ENCODE results near the gene NADSYN1. TPM values are rescaled to one million over a fixed set of nuclear protein-coding genes. Genes with fewer than 3 reads are reported as not detected.
A peak's percentile ranks its signal among the peaks of the same experiment; 100 is the strongest.

The NADSYN1 gene
- total RNA-seq, 2 donors from 2014 or later = 45.7 to 71.2 TPM

- no peaks in the 10 kb centered on the region for H3K9me3 ChIP-seq
Observed at GRCh38 chr11:71490731-71491390, 37.9 kb downstream of the NADSYN1 start.

GRCh38 chr11:71491531-71491930 is 38.5 kb downstream of the NADSYN1 start:
- Histone ChIP-seq H3K27ac (no peak overlapping the region), H3K36me3 (replicated peaks in 1 of 2; ENCODE audit: insufficient read depth in 1 of 2, low read depth in 2 of 2) (peaks cover 12 to 18% of the 10 kb centered on the region in 2 donors), H3K27me3 (no peaks in the 10 kb centered on the region), H3K9me3 (no peaks in the 10 kb centered on the region), H3K4me1 (no peaks in the 10 kb centered on the region), H3K4me3 (no peak overlapping the region)
- DNase-seq (peak in 1 of 4 donors; percentile 6), ATAC-seq (no peak)
- 90 to 95% methylated on average over 2 to 16 of the region's 19 CpGs for WGBS, 2 donors
- intact Hi-C loops (cut with DNase I) = no loop called here
- TF ChIP-seq CTCF (IDR thresholded peaks at IDR 0.05) (no peak), POLR2A (IDR thresholded peaks at IDR 0.05) (no peak)

More at GRCh38 chr11:71490731-71491390, 37.9 kb downstream of the NADSYN1 start:
- DNase-seq (peak in 1 of 4 donors; percentile 4), ATAC-seq (no peak)
- intact Hi-C loops (cut with DNase I) = no loop called here
- TF ChIP-seq POLR2A (IDR thresholded peaks at IDR 0.05) = no peak
- TF ChIP-seq CTCF (IDR thresholded peaks at IDR 0.05) = no peak
- Histone ChIP-seq H3K27ac (no peak overlapping the region), H3K36me3 (replicated peaks in 1 of 2; ENCODE audit: insufficient read depth in 1 of 2, low read depth in 2 of 2) (peaks cover 16 to 18% of the 10 kb centered on the region in 2 donors), H3K4me1 (no peaks in the 10 kb centered on the region), H3K27me3 (no peaks in the 10 kb centered on the region), H3K4me3 (no peak overlapping the region)
- 93 to 96% methylated on average over 12 to 28 of the region's 28 CpGs for WGBS, 2 donors

- Histone ChIP-seq H3K27me3 (no peaks in the 10 kb centered on the region), H3K9me3 (no peaks in the 10 kb centered on the region), H3K4me1 (no peaks in the 10 kb centered on the region), H3K27ac (no peak overlapping the region), H3K36me3 (replicated peaks in 1 of 2; ENCODE audit: insufficient read depth in 1 of 2, low read depth in 2 of 2) (peaks cover 14 to 18% of the 10 kb centered on the region in 2 donors), H3K4me3 (no peak overlapping the region)
- WGBS, 2 donors = 90 to 97% methylated on average over 9 of the region's 9 CpGs
- ATAC-seq = no peak
- no peak for TF ChIP-seq POLR2A (IDR thresholded peaks at IDR 0.05)
- DNase-seq = no peak
- intact Hi-C loops (cut with DNase I) = no loop called here
Observed at GRCh38 chr11:71491940-71492339, 38.9 kb downstream of the NADSYN1 start.

GRCh38 chr11:71495286-71496230 is 42.6 kb downstream of the NADSYN1 start:
- ATAC-seq = no peak
- no peak overlapping the region for H3K4me3 ChIP-seq
- H3K27ac ChIP-seq = no peak overlapping the region
- WGBS, 2 donors = 93 to 97% methylated on average over 18 to 20 of the region's 20 CpGs
- peaks cover 29 to 35% of the 10 kb centered on the region in 2 donors for H3K36me3 ChIP-seq (replicated peaks in 1 of 2; ENCODE audit: insufficient read depth in 1 of 2, low read depth in 2 of 2)
- DNase-seq = no peak
- TF ChIP-seq CTCF (IDR thresholded peaks at IDR 0.05) (no peak), POLR2A (IDR thresholded peaks at IDR 0.05) (no peak)
- H3K9me3 ChIP-seq = no peaks in the 10 kb centered on the region
- intact Hi-C loops (cut with DNase I) = no loop called here
- H3K27me3 ChIP-seq = no peaks in the 10 kb centered on the region
- H3K4me1 ChIP-seq = no peaks in the 10 kb centered on the region

GRCh38 chr11:71496421-71496820 is 43.4 kb downstream of the NADSYN1 start:
- H3K4me3 ChIP-seq = no peak overlapping the region
- H3K36me3 ChIP-seq (replicated peaks in 1 of 2; ENCODE audit: insufficient read depth in 1 of 2, low read depth in 2 of 2) = peaks cover 23 to 32% of the 10 kb centered on the region in 2 donors
- no peak for ATAC-seq
- no peak overlapping the region for H3K27ac ChIP-seq
- DNase-seq = no peak
- intact Hi-C loops (cut with DNase I) = no loop called here
- TF ChIP-seq CTCF (IDR thresholded peaks at IDR 0.05) (no peak), POLR2A (IDR thresholded peaks at IDR 0.05) (no peak)
- WGBS, 2 donors = 94 to 98% methylated on average over 13 of the region's 13 CpGs
- no peaks in the 10 kb centered on the region for H3K9me3 ChIP-seq
- H3K4me1 ChIP-seq = no peaks in the 10 kb centered on the region
- no peaks in the 10 kb centered on the region for H3K27me3 ChIP-seq

Measured in body of pancreas (tissue), 4 donors.